GM19035 (cell line): Measurements from ENCODE around the gene CACNA1B.

ENCODE experiments used
- ATAC-seq: cut with Tn5 transposase; IDR thresholded peaks from one replicate; pipeline ENCODE4 v1.9.1; 2021; ENCODE audit not compliant: unreplicated experiment

Gene CACNA1B

GRCh38 chr9:138025908-138026307 lies 148.3 kb downstream of the CACNA1B start:
- ATAC-seq: no peak

GRCh38 chr9:138028596-138028995 lies 151.0 kb downstream of the CACNA1B start:
- no peak for ATAC-seq

- no peak for ATAC-seq
These were observed 153.6 kb downstream of the CACNA1B start for GRCh38 chr9:138031186-138031585.

- ATAC-seq: no peak
These were observed 156.4 kb downstream of the CACNA1B start for GRCh38 chr9:138033950-138034349.

- ATAC-seq: no peak
These were observed 159.6 kb downstream of the CACNA1B start for GRCh38 chr9:138037140-138037539.

GRCh38 chr9:138038244-138038671 lies 160.7 kb downstream of the CACNA1B start:
- no peak for ATAC-seq

GRCh38 chr9:138040446-138041430 lies 163.2 kb downstream of the CACNA1B start:
- ATAC-seq: no peak

- no peak for ATAC-seq
These were observed 164.6 kb downstream of the CACNA1B start for GRCh38 chr9:138042146-138042545.

GRCh38 chr9:138042640-138043039 lies 165.1 kb downstream of the CACNA1B start:
- no peak for ATAC-seq

GRCh38 chr9:138043061-138043410 lies 165.5 kb downstream of the CACNA1B start:
- ATAC-seq: no peak

DNA sequence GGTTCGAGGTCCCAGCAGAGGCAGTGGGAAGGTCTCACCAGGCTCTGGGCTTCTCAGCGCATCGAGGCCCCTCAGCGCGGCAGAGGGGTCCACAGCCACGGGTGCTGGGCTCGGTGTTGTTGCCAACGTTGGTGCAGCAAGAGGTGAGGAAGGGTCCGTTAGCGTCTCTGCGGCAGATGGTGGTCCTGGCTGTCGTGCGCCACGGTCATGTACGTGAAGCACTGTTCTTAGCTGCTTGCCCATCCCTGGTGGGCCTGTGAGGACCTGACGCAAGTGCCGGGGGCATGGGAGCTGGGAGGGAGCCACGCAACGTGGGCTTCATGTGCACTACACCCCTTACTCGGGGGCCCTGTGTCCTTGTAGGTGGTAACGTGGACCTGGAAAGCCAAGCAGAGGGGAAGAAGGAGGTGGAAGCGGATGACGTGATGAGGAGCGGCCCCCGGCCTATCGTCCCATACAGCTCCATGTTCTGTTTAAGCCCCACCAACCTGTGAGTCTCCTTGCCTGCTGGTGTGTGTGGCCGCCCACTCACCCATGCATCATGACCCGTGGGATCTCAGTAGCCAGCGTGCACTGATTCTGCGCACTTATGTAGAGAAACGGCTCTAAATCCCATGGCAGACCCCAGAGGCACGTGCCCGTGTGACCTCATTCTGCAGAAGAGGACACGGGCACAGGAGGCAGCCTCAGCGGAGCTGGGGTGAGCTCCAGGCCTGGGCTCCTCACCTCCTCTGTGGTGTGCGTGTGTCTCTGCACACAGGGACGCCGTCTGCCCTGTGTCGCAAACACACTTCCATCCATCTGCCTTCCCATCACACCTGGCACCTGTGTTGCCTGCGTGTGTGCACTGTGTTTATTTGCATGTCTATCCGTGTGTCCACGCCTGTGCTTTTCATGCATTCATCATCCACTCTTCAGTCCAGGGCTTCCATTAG lies 166.1 kb downstream of the CACNA1B start:
- ATAC-seq: no peak

- ATAC-seq: no peak
These were observed 167.2 kb downstream of the CACNA1B start for GRCh38 chr9:138044485-138045383.

DNA sequence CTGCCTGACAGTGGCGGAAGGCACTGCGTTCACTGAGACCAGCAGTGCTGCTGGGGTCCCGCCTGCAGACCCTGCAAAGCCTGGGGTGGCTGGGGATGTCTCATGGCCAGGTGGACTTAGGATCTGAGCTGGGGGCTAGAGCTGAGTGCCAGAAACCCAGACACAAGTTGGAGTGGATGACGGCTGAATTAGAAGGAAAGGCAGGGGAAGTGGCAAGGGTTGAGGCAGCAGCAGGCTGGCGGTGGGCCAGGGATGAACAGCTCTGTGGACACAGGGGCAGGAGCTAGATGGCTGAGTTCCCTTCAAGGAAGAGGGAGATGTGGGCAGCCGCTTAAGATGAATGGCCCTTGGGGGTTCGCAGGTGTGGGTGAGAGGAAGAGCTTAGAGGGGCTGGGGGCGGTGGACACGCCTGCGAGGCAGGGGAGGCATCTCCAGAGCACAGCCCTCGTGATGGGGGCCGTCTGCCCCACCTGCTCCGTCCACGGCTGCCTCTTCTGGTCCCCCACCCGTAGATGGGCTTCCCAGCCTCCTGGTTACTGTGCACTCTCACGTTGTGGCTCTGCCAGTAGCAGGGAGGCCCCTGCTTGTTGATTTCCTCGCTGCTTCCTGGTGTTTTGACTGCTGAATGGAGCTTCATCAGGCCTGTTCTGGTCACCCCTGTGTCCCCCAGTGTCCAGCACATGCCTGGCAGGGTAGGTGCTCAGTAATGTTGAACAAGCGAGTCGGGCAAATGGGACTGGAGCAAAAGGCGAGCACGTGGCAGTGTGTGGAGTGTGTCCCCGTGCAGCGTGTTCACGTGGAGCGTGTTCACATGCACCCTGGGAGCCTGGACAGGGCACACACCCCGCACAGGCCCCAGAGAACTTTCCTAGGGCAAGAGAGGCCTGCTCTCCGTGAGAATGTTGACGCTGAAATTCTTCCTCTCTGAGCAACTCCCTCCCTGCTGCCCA lies 168.2 kb downstream of the CACNA1B start:
- ATAC-seq: no peak

DNA sequence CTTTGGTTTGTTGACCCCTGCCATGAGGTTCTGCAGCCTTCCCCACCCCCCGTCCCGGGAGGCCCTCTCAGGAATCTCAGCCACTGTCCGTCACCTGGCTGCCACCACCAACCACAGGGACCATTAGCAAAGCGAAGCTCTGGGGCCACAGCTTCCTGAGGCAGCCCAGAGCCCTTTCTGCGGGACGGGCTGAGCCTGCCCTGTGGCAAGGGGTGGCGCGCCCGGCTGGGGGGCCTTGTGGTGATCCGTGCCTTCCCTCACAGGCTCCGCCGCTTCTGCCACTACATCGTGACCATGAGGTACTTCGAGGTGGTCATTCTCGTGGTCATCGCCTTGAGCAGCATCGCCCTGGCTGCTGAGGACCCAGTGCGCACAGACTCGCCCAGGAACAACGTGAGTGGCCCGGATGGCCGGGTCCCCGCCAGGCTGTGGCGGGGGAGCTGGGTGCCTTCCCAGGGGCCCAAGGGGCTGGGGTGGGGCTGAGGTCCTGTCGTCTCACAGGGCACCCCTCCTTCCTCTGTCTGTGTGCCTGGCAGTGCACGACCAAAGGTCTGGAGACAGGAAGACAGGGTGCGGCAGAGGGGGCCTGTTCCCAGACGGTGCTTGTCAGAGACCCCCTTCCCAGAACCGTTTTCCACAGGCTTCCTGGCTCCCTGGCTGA lies 169.2 kb downstream of the CACNA1B start:
- no peak for ATAC-seq

GRCh38 chr9:138047469-138048040 lies 170.0 kb downstream of the CACNA1B start:
- no peak for ATAC-seq

- ATAC-seq: no peak
These were observed 170.6 kb downstream of the CACNA1B start for GRCh38 chr9:138048184-138048583.

DNA sequence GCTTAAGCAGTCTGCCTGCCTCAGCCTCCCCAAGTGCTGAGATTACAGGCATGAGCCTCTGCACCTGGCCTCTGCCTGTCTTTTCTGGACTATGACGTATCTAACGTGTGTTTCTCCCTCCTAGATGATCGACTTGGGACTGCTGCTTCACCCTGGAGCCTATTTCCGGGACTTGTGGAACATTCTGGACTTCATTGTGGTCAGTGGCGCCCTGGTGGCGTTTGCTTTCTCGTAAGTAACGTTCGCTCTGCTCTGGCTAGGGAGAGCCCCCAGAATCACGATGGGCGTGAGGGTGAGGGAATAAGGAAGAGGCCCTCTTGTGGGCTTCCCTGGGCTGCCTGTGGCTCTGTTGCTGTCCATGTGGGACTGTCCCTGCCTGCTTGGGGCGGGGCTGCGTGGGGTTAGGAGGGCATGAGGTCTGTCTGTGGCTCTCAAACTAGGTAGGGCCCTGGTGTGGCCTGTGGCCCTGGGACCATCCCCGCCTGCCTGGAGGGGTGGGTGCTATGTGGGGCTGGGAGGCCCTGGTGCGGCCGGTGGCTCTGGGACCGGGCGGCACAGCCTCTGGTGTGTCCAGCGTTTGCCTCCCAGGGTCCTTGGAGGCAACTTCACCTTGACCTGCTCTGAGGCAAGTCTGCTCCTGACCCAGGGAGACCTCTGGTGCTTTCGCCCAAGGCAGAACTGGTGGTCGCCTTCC lies 171.7 kb downstream of the CACNA1B start:
- ATAC-seq: no peak
